ENCODE data around the gene SP1.

DNA sequence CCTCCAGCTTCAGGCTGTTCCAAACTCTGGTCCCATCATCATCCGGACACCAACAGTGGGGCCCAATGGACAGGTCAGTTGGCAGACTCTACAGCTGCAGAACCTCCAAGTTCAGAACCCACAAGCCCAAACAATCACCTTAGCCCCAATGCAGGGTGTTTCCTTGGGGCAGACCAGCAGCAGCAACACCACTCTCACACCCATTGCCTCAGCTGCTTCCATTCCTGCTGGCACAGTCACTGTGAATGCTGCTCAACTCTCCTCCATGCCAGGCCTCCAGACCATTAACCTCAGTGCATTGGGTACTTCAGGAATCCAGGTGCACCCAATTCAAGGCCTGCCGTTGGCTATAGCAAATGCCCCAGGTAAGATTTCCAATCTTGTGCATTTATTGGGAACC is 3.3 kb downstream of the SP1 start:
- TF ChIP-seq, protein P1, sequence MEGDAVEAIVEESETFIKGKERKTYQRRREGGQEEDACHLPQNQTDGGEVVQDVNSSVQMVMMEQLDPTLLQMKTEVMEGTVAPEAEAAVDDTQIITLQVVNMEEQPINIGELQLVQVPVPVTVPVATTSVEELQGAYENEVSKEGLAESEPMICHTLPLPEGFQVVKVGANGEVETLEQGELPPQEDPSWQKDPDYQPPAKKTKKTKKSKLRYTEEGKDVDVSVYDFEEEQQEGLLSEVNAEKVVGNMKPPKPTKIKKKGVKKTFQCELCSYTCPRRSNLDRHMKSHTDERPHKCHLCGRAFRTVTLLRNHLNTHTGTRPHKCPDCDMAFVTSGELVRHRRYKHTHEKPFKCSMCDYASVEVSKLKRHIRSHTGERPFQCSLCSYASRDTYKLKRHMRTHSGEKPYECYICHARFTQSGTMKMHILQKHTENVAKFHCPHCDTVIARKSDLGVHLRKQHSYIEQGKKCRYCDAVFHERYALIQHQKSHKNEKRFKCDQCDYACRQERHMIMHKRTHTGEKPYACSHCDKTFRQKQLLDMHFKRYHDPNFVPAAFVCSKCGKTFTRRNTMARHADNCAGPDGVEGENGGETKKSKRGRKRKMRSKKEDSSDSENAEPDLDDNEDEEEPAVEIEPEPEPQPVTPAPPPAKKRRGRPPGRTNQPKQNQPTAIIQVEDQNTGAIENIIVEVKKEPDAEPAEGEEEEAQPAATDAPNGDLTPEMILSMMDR (IDR thresholded peaks at IDR 0.05): no peak
- TF ChIP-seq POLR2AphosphoS5 (IDR thresholded peaks at IDR 0.05): no peak
